Liver (tissue), 3 donors: ENCODE measurements around the gene COX6B1.

Source experiments
- ATF3 ChIP-seq: IDR thresholded peaks from 2 replicates; pipeline ENCODE4 v1.6.1; 2016; ENCODE audit warnings: antibody characterized with exemption
- EGR1 ChIP-seq, 2 donors: IDR thresholded peaks; 2 replicates each; pipeline ENCODE4 v1.6.1; 2016 to 2018; ENCODE audit warnings: antibody characterized with exemption in 2 of 2, low read depth in 2 of 2
- GABPA ChIP-seq, 2 donors: IDR thresholded peaks in 1 of 2; conservative IDR thresholded peaks in 1 of 2; 2 replicates each; pipeline ENCODE4 v1.6.1; 2016; ENCODE audit warnings: antibody characterized with exemption in 2 of 2, mild to moderate bottlenecking in 1 of 2, moderate library complexity in 1 of 2
- HNF4A ChIP-seq, 2 donors: conservative IDR thresholded peaks; 2 replicates each; pipeline ENCODE4 v1.6.1; 2016; ENCODE audit warnings: antibody characterized with exemption in 2 of 2, mild to moderate bottlenecking in 2 of 2
- MAX ChIP-seq: IDR thresholded peaks from 2 replicates; pipeline ENCODE4 v1.6.1; 2016; ENCODE audit warnings: antibody characterized with exemption
- RAD21 ChIP-seq, 2 donors: IDR thresholded peaks; 2 replicates each; pipeline ENCODE4 v1.6.1; 2016; ENCODE audit warnings: antibody characterized with exemption in 2 of 2, mild to moderate bottlenecking in 2 of 2
- SP1 ChIP-seq: IDR thresholded peaks from 2 replicates; pipeline ENCODE4 v1.6.1; 2018; ENCODE audit warnings: antibody characterized with exemption, mild to moderate bottlenecking
- TAF1 ChIP-seq: conservative IDR thresholded peaks from 2 replicates; pipeline ENCODE4 v1.6.1; 2016; ENCODE audit warnings: antibody characterized with exemption, mild to moderate bottlenecking
- YY1 ChIP-seq: IDR thresholded peaks from 2 replicates; pipeline ENCODE4 v1.6.1; 2016; ENCODE audit warnings: antibody characterized with exemption, mild to moderate bottlenecking
- TF ChIP-seq, protein P1 (sequence below): fragments of 150-350 bp; IDR thresholded peaks from 2 replicates; pipeline ENCODE4 v1.5.1; 2017; ENCODE audit warnings: improper control_type of control experiment, low read depth, low read length; ENCODE audit not compliant: missing input control
- TF ChIP-seq, protein P2 (sequence below): IDR thresholded peaks from 2 replicates; pipeline ENCODE4 v1.6.1; 2016; ENCODE audit warnings: antibody characterized with exemption, mild to moderate bottlenecking
- TF ChIP-seq, protein P3 (sequence below): IDR thresholded peaks from 2 replicates; pipeline ENCODE4 v1.6.1; 2016; ENCODE audit warnings: antibody characterized with exemption
- donor health status: healthy.
- donor health status: healthy.

DNA sequence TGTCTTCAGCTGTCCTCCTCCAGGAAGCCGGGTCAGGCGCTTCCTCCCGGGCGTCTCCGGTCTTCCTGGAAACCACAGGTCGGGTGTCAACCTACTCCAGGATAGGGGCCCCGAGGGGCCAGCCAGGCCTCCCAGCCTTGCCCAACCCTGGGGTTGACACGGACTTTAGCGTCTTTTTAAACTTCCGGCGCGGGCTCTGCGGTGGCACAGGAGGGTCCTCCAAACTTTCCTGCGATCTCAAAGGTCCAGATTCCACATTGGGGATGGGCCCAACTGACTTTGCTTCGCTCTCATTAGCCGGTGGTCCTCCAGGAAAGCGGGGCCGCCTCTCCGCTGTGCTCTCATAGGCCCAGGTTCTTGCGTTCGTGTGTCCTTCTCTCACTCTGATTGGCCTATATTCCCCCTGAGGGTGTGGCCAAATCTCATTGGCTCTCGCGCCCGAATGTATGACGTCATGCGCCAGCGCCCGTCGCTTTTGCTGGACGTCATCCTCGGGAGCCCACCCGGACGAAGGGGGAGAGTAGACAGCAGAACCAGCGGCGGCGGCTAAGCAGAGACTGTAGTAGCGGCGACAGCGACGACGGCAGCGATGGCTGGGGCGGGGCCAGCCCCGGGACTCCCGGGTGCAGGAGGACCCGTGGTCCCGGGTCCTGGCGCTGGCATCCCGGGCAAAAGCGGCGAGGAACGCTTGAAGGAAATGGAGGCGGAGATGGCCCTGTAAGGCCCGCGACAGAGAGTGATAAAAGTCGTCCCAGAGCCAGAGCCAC, 19.4 kb upstream of the COX6B1 start, which contains the start of gene RBM42:
- TF ChIP-seq, protein P1, sequence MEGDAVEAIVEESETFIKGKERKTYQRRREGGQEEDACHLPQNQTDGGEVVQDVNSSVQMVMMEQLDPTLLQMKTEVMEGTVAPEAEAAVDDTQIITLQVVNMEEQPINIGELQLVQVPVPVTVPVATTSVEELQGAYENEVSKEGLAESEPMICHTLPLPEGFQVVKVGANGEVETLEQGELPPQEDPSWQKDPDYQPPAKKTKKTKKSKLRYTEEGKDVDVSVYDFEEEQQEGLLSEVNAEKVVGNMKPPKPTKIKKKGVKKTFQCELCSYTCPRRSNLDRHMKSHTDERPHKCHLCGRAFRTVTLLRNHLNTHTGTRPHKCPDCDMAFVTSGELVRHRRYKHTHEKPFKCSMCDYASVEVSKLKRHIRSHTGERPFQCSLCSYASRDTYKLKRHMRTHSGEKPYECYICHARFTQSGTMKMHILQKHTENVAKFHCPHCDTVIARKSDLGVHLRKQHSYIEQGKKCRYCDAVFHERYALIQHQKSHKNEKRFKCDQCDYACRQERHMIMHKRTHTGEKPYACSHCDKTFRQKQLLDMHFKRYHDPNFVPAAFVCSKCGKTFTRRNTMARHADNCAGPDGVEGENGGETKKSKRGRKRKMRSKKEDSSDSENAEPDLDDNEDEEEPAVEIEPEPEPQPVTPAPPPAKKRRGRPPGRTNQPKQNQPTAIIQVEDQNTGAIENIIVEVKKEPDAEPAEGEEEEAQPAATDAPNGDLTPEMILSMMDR: no peak
- TF ChIP-seq EGR1 (IDR thresholded peaks at IDR 0.05; ENCODE audit: low read depth in 2 of 2) (peak in 1 of 2 donors; percentile 54), YY1 (peak; percentile 88), ATF3 (peak; percentile 75), MAX (no peak), HNF4A (conservative IDR thresholded peaks at IDR 0.05) (peak; percentile 79 to 94), SP1 (peak; percentile 98), RAD21 (IDR thresholded peaks at IDR 0.05) (peak in 1 of 2 donors; percentile 45), TAF1 (peak; percentile 89), GABPA (IDR thresholded peaks at IDR 0.05 in 1 of 2, conservative IDR thresholded peaks at IDR 0.05 in 1 of 2) (peak; percentile 53 to 82)
- TF ChIP-seq, protein P2, sequence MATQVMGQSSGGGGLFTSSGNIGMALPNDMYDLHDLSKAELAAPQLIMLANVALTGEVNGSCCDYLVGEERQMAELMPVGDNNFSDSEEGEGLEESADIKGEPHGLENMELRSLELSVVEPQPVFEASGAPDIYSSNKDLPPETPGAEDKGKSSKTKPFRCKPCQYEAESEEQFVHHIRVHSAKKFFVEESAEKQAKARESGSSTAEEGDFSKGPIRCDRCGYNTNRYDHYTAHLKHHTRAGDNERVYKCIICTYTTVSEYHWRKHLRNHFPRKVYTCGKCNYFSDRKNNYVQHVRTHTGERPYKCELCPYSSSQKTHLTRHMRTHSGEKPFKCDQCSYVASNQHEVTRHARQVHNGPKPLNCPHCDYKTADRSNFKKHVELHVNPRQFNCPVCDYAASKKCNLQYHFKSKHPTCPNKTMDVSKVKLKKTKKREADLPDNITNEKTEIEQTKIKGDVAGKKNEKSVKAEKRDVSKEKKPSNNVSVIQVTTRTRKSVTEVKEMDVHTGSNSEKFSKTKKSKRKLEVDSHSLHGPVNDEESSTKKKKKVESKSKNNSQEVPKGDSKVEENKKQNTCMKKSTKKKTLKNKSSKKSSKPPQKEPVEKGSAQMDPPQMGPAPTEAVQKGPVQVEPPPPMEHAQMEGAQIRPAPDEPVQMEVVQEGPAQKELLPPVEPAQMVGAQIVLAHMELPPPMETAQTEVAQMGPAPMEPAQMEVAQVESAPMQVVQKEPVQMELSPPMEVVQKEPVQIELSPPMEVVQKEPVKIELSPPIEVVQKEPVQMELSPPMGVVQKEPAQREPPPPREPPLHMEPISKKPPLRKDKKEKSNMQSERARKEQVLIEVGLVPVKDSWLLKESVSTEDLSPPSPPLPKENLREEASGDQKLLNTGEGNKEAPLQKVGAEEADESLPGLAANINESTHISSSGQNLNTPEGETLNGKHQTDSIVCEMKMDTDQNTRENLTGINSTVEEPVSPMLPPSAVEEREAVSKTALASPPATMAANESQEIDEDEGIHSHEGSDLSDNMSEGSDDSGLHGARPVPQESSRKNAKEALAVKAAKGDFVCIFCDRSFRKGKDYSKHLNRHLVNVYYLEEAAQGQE: peak; percentile 93
- TF ChIP-seq, protein P3, sequence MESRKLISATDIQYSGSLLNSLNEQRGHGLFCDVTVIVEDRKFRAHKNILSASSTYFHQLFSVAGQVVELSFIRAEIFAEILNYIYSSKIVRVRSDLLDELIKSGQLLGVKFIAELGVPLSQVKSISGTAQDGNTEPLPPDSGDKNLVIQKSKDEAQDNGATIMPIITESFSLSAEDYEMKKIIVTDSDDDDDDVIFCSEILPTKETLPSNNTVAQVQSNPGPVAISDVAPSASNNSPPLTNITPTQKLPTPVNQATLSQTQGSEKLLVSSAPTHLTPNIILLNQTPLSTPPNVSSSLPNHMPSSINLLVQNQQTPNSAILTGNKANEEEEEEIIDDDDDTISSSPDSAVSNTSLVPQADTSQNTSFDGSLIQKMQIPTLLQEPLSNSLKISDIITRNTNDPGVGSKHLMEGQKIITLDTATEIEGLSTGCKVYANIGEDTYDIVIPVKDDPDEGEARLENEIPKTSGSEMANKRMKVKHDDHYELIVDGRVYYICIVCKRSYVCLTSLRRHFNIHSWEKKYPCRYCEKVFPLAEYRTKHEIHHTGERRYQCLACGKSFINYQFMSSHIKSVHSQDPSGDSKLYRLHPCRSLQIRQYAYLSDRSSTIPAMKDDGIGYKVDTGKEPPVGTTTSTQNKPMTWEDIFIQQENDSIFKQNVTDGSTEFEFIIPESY: no peak
